ENCODE measurements around the gene FAM216A. TPM values are rescaled to one million over a fixed set of nuclear protein-coding genes. Genes with fewer than 3 reads are reported as not detected.
"Not testable (repeated sequence)": the region's sequence is repeated elsewhere in the genome, so short reads cannot be mapped to it uniquely, and the experiment has no call there.

The FAM216A gene
- total and polyA plus RNA-seq, 2 of the 4 experiments (the other 2 are of a cell fraction): 14.0 to 31.1 TPM

DNA sequence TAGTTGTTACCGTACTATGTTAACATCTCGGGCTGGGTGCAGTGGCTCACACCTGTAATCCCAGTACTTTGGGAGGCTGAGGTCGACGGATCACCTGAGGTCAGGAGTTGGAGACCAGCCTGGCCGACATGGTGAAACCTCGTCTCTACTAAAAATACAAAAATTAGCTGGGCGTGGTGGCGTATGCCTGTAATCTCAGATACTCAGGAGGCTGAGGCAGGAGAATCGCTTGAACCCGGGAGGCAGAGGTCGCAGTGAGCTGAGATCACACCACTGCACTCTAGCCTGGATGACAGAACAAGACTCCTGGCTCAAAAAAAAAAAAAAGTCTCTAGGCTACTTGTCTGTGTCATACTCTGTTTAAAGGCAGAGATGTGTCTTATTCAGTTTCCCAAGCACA lies 2.9 kb upstream of the FAM216A start:
- H2AFZ ChIP-seq (replicated peaks; ENCODE audit: low read length, poor library complexity); in situ Hi-C loops (cut with MboI; ENCODE audit: low sequenced_read_pairs); dilution Hi-C loops (cut with HindIII; ENCODE audit: low sequenced_read_pairs, unreplicated experiment); H3K18ac ChIP-seq (ENCODE audit: low read depth, low read length); H2AK5ac ChIP-seq (ENCODE audit: low read depth, low read length); H3K9ac ChIP-seq (ENCODE audit: low read depth, low read length); H3K27ac ChIP-seq (ENCODE audit: insufficient read depth, low read length); intact Hi-C loops (cut with micrococcal nuclease); H4K5ac ChIP-seq (ENCODE audit: low read depth, low read length); H3K23ac ChIP-seq (ENCODE audit: low read depth, low read length); H2AK9ac ChIP-seq (replicated peaks; ENCODE audit: low read depth, low read length, poor library complexity); H3K4ac ChIP-seq (ENCODE audit: low read depth, low read length); H3K27me3 ChIP-seq (ENCODE audit: control insufficient read depth, insufficient read depth, low read length); H3K14ac ChIP-seq (replicated peaks; ENCODE audit: low read depth, low read length); POLR2A ChIA-PET (ENCODE audit: unreplicated experiment); H2BK15ac ChIP-seq (ENCODE audit: low read depth, low read length); DNase-seq; H3K4me3 ChIP-seq (ENCODE audit: insufficient read depth, low read depth, low read length); H3K4me1 ChIP-seq (ENCODE audit: control insufficient read depth, insufficient read depth, low read length); H2BK20ac ChIP-seq (ENCODE audit: low read depth, low read length); H3K9me1 ChIP-seq (ENCODE audit: insufficient read depth, low read length); H3K56ac ChIP-seq (ENCODE audit: extremely low read depth, insufficient read depth, low read length); H2BK5ac ChIP-seq (ENCODE audit: low read depth, low read length, poor library complexity, severe bottlenecking); H3K9me3 ChIP-seq (ENCODE audit: control insufficient read depth, insufficient read depth, low read length); H2BK120ac ChIP-seq (ENCODE audit: low read depth, low read length); H4K20me1 ChIP-seq (ENCODE audit: insufficient read depth, low read length); H4K91ac ChIP-seq (ENCODE audit: insufficient read depth, low read depth, low read length); H3K4me2 ChIP-seq (ENCODE audit: low read depth, low read length); H4K8ac ChIP-seq (ENCODE audit: low read depth in 2 of 2, low read length in 2 of 2); ATAC-seq (ENCODE audit: low read depth); CTCF ChIA-PET; H3K36me3 ChIP-seq (ENCODE audit: control insufficient read depth, insufficient read depth, low read length); BruUV-seq (replicated peaks): not testable (repeated sequence)
- peaks cover 11 to 56% of the 10 kb centered on the region in 2 experiments for H3K79me1 ChIP-seq (ENCODE audit: low read depth in 1 of 2, low read length in 2 of 2)
- 99% methylated on average over 8 of the region's 11 CpGs; no CpG with 5 or more reads in 1 of the 2 experiments for WGBS, 2 experiments (ENCODE audit: extremely low coverage in 2 of 2, insufficient read length in 1 of 2)

All from IMR-90 (cell line).